GM06990 (cell line): Measurements from ENCODE around the gene FEZF2.

Source experiments
- DNase-seq: peaks from one replicate; pipeline ENCODE4 v3.0.0-alpha.2; 2011; ENCODE audit not compliant: insufficient read length; ENCODE audit errors: extremely low read depth
- H3K27me3 ChIP-seq: replicated peaks from 2 replicates; pipeline ENCODE4 v1.6.0; 2011; ENCODE audit warnings: low read length; ENCODE audit not compliant: control insufficient read depth, insufficient read depth
- H3K36me3 ChIP-seq: 2 replicates; pipeline ENCODE4 v1.5.1; 2011; ENCODE audit warnings: low read length; ENCODE audit not compliant: control insufficient read depth, insufficient read depth
- H3K4me3 ChIP-seq: replicated peaks from 2 replicates; pipeline ENCODE4 v1.5.1; 2011; ENCODE audit warnings: low read depth, mild to moderate bottlenecking, control low read depth, low read length
- TF ChIP-seq, protein P1 (sequence below): IDR thresholded peaks from 2 replicates; pipeline ENCODE4 v1.5.1; 2011; ENCODE audit warnings: low read length, control low read depth, mild to moderate bottlenecking, inconsistent platforms; ENCODE audit not compliant: insufficient read depth, poor library complexity, severe bottlenecking

Gene FEZF2

DNA sequence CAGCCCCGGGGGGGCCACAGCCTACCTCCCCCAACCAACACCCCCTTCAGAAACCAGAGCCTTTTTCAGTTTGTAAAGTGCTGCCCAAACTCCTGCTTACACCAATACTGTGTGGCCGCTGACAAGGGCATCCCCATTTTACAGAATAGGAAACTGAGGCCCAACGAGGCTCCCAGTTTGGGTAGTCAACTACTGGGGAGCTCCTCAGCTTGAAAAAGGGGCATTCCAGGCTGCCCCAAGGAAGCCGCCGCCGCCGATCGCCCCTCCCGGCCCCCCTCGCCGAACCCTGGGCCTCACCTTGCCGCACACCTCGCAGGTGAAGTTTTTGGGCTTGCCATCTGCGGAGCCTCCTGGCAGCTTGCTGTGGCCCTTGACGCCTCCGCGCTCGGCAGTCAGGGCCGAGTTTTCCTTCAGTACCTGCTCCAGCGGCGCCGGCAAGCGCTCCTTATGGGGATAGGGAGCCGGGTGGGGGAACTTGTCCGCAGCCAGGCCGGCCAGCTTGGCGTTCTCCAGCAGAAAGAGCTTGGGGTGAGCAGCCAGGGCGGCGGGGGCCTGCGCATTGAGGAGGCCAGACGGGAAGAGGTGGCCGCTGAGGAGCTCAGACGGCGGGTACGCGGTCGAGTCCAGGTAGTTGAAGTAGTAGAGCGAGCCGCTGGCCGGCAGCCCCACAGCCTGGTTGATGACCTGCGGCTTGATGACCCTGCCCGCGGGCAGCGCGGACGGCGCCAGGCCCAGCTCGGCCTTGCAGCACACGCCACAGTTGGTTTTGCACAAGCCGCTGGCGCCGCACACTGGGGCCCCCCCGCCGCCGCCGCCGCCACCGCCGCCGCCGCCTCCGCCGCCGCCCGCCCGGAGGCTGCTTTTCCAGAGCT is 1.4 kb downstream of the FEZF2 start:
- H3K27me3 ChIP-seq, result peaks cover 2% of the 10 kb centered on the region
- no peaks in the 10 kb centered on the region for H3K36me3 ChIP-seq
- no peak overlapping the region for H3K4me3 ChIP-seq
- DNase-seq, result no peak
- TF ChIP-seq, protein P1, sequence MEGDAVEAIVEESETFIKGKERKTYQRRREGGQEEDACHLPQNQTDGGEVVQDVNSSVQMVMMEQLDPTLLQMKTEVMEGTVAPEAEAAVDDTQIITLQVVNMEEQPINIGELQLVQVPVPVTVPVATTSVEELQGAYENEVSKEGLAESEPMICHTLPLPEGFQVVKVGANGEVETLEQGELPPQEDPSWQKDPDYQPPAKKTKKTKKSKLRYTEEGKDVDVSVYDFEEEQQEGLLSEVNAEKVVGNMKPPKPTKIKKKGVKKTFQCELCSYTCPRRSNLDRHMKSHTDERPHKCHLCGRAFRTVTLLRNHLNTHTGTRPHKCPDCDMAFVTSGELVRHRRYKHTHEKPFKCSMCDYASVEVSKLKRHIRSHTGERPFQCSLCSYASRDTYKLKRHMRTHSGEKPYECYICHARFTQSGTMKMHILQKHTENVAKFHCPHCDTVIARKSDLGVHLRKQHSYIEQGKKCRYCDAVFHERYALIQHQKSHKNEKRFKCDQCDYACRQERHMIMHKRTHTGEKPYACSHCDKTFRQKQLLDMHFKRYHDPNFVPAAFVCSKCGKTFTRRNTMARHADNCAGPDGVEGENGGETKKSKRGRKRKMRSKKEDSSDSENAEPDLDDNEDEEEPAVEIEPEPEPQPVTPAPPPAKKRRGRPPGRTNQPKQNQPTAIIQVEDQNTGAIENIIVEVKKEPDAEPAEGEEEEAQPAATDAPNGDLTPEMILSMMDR, result no peak

DNA sequence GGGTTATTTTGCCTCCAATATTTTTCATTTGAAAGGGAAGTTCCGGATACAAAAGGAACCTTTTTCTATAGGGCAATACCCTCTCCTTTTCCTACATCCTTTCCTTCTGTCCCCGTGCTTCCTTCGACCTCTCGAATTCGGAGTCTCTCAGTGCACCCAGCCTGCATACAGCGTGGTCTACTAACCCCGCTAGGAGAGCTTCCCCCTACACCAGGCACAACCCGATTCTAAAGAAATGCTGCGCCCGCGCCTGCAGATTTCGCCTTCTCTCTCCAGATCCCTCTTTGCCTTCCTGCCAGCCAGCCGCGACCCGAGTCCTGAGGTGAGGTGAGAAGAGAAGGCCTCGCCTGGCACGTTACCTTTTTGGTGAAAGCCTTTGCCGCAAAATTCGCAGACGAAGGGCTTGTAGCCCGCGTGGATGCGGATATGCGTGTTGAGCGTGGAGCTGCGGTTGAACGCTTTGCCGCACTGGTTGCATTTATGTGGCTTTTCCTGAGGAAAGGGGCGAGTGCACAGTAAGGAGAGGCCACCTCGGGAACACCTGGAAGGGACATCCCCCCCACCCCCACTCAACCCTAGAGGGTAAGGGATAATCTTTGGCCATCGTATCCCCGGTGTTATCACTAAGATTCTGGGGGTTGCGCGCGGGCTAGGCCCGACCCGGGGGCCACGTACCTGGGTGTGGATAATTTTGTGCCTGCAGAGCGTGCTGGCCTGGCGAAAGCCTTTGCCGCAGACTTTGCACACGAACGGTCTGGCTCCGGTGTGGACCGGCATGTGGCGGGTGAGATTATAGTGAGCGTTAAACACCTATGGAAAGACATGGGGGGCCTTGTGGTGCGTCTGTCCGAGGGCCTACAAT is 2.3 kb downstream of the FEZF2 start:
- DNase-seq, result no peak
- Histone ChIP-seq H3K4me3 (no peak overlapping the region), H3K27me3 (peaks cover 2% of the 10 kb centered on the region), H3K36me3 (no peaks in the 10 kb centered on the region)
- TF ChIP-seq, protein P1, result no peak

DNA sequence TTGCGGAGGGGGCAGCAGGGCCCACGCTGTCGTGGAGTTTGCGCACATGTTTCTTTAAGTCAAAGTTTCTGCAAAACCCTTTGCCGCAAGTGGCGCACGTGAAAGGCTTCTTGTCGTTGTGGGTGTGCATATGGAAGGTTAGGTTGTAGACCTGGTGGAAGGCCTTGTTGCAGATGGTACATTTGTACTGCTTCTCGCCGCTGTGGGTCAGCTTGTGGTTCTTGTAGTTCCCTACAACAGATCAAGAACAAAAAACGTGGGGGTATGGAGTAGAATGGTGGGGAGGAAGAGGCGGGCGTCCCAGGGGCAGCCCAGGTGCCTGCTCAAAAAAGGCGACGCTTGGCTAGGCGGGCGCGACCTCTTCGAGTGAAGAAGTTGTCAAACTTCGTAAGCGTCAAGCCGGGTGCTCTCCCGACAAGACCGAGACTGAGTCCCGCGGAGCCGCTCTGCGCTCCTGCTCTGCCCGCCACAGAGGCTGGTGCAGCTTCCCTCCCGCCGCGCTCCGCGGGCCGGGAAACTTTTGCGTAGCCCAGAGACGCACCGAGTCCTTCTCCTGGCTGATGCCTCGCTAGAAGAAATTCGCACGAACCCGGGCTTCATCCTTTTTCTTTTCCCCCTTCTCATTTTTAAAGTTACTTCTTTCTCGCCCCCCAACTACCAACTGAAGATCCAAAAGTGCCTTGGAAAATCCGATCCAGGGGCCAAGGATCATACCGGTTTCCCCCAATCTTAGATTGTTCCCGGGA is 3.1 kb downstream of the FEZF2 start:
- H3K36me3 ChIP-seq, result no peaks in the 10 kb centered on the region
- no peak for DNase-seq
- peaks cover 2% of the 10 kb centered on the region for H3K27me3 ChIP-seq
- TF ChIP-seq, protein P1, result no peak
- H3K4me3 ChIP-seq, result no peak overlapping the region

DNA sequence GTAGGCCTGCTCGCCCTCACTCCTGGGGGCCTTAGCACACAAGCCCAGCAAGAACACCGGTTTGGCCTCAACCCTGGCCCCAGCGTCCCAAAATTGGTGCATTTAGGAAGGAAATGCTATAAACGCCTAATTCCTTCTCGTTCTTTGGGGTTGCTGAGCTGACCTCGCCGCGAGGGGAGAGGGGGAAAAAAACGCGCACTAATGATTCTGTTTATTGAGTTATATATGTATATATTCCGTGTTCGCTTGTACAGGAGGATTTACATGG is 3.9 kb downstream of the FEZF2 start:
- DNase-seq, result no peak
- TF ChIP-seq, protein P1, result no peak
- Histone ChIP-seq H3K4me3 (no peak overlapping the region), H3K27me3 (peaks cover 2% of the 10 kb centered on the region), H3K36me3 (no peaks in the 10 kb centered on the region)

DNA sequence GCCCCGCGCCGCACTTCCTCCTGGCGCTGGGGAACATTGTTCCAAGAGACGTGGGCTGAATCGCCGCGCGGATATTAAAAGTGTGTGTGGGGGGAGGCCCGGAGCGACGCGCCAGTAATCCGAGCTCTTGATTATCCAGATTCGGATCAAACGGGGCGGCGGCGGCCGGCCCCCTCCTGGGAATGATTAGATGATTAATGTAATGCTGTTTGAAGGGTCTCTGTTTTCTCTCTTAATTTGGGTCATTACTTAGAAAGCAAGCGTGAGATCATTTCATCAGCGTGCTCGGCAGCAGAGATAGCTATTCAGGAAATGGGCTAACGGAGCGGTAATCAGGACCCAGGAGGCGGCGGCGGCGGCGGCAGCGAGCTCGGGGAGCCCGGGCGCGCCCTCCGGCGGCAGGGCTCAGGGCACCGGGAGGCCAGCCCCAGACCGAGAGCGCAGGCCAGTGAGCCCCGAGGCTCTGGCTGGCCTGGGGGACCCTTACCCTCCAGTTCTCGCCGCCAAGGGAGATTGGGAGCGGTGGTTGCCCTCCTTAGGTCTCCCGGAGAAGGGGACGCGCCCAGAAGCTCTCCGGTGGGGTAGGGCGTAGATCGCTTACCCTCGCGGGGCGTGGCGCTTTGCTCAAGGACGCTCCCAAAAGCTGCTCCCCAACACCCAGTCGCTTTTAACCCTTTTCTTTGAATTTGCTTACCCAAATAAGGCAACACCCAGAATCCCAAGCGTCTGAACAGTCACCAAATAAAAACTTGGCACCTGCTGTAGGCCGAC is 4.5 kb downstream of the FEZF2 start:
- no peak for DNase-seq
- Histone ChIP-seq H3K36me3 (no peaks in the 10 kb centered on the region), H3K27me3 (peaks cover 2% of the 10 kb centered on the region), H3K4me3 (no peak overlapping the region)
- TF ChIP-seq, protein P1, result no peak
